Right lobe of liver (tissue), 4 donors: Measurements from ENCODE around the gene STPG1.

Experiments
- CTCF ChIP-seq, 4 donors: fragments of 200-600 bp in 3 of 4; fragments of 450-650 bp in 1 of 4; IDR thresholded peaks; one replicate each; pipeline versions ENCODE4 v1.5.1 to v1.8.0; 2016 to 2022; ENCODE audit warnings: antibody characterized with exemption in 4 of 4, mild to moderate bottlenecking in 2 of 4
- POLR2A ChIP-seq: fragments of 450-650 bp; IDR thresholded peaks from one replicate; pipeline ENCODE4 v1.6.1; 2017; ENCODE audit warnings: antibody characterized with exemption, mild to moderate bottlenecking
- donor health status: DM: no; HTN: no; CAD: no.
- donor health status: DM: no; HTN: no; CAD: no.
- donor health status: DM: no; HTN: yes; CAD: no.

GRCh38 chr1:24384251-24385090 is 29.1 kb downstream of the STPG1 start:
- TF ChIP-seq POLR2A (no peak), CTCF (IDR thresholded peaks at IDR 0.05) (no peak)
